Mucosa of rectum (tissue), 2 donors: ENCODE measurements around the gene PSMB10.

Experiments used
- H3K27ac ChIP-seq, 2 donors: one replicate each; pipeline ENCODE4 v1.7.0; 2013; ENCODE audit warnings: inconsistent platforms in 2 of 2, low read depth in 2 of 2, low read length in 2 of 2
- H3K27me3 ChIP-seq, 2 donors: one replicate each; pipeline ENCODE4 v1.7.0; 2013; ENCODE audit warnings: low read length in 2 of 2; ENCODE audit not compliant: control insufficient read depth in 2 of 2, insufficient read depth in 2 of 2
- H3K36me3 ChIP-seq, 2 donors: one replicate each; pipeline ENCODE4 v1.7.0; 2013; ENCODE audit warnings: low read length in 2 of 2; ENCODE audit not compliant: control insufficient read depth in 2 of 2, insufficient read depth in 2 of 2
- H3K4me1 ChIP-seq, 2 donors: one replicate each; pipeline ENCODE4 v1.7.0; 2013; ENCODE audit warnings: low read length in 2 of 2, mild to moderate bottlenecking in 1 of 2; ENCODE audit not compliant: control insufficient read depth in 2 of 2, insufficient read depth in 2 of 2
- H3K4me3 ChIP-seq, 2 donors: one replicate each; pipeline ENCODE4 v1.7.0; 2013; ENCODE audit warnings: low read length in 2 of 2
- H3K9ac ChIP-seq, 2 donors: one replicate each; pipeline ENCODE4 v1.7.0; 2013; ENCODE audit warnings: low read length in 2 of 2, low read depth in 1 of 2, mild to moderate bottlenecking in 1 of 2
- H3K9me3 ChIP-seq, 2 donors: one replicate each; pipeline ENCODE4 v1.7.0; 2013; ENCODE audit warnings: low read length in 2 of 2; ENCODE audit not compliant: control insufficient read depth in 2 of 2
- donor health status: healthy.
- donor health status: Normal muscosa, but diverticular disease.

Gene PSMB10

GRCh38 chr16:67963292-67963661 lies 26.6 kb upstream of the PSMB10 start:
- H3K9ac ChIP-seq, result no peak overlapping the region
- H3K4me1 ChIP-seq, result peaks cover 20 to 27% of the 10 kb centered on the region in 2 donors
- H3K36me3 ChIP-seq, result peaks cover 0 to 23% of the 10 kb centered on the region in 2 donors
- H3K27me3 ChIP-seq, result peaks cover 0 to 2% of the 10 kb centered on the region in 2 donors
- no peaks in the 10 kb centered on the region for H3K9me3 ChIP-seq
- no peak overlapping the region for H3K4me3 ChIP-seq
- H3K27ac ChIP-seq, result peak overlapping the region in 1 of 2 donors; percentile 4

- Histone ChIP-seq H3K36me3 (peaks cover 0 to 28% of the 10 kb centered on the region in 2 donors), H3K27ac (no peak overlapping the region), H3K9ac (peak overlapping the region in 1 of 2 donors; percentile 6), H3K4me3 (no peak overlapping the region), H3K27me3 (no peaks in the 10 kb centered on the region), H3K4me1 (peaks cover 20 to 27% of the 10 kb centered on the region in 2 donors), H3K9me3 (no peaks in the 10 kb centered on the region)
Measured at GRCh38 chr16:67962135-67962534, 25.5 kb upstream of the PSMB10 start.

- Histone ChIP-seq H3K27me3 (no peaks in the 10 kb centered on the region), H3K36me3 (peaks cover 0 to 28% of the 10 kb centered on the region in 2 donors), H3K9me3 (no peaks in the 10 kb centered on the region), H3K4me3 (no peak overlapping the region), H3K27ac (no peak overlapping the region), H3K4me1 (peaks cover 15 to 23% of the 10 kb centered on the region in 2 donors), H3K9ac (no peak overlapping the region)
Measured at GRCh38 chr16:67961551-67961957, 24.9 kb upstream of the PSMB10 start.

- Histone ChIP-seq H3K4me3 (no peak overlapping the region), H3K9ac (no peak overlapping the region), H3K4me1 (peaks cover 11 to 15% of the 10 kb centered on the region in 2 donors), H3K27me3 (no peaks in the 10 kb centered on the region), H3K9me3 (no peaks in the 10 kb centered on the region), H3K27ac (peak overlapping the region; percentile 44 to 47), H3K36me3 (peaks cover 0 to 28% of the 10 kb centered on the region in 2 donors)
Measured at GRCh38 chr16:67959536-67960329, 23.1 kb upstream of the PSMB10 start.

- peaks cover 0 to 30% of the 10 kb centered on the region in 2 donors for H3K36me3 ChIP-seq
- no peaks in the 10 kb centered on the region for H3K9me3 ChIP-seq
- no peaks in the 10 kb centered on the region for H3K27me3 ChIP-seq
- no peak overlapping the region for H3K4me3 ChIP-seq
- peaks cover 7 to 15% of the 10 kb centered on the region in 2 donors for H3K4me1 ChIP-seq
- no peak overlapping the region for H3K9ac ChIP-seq
- H3K27ac ChIP-seq, result no peak overlapping the region
Measured at GRCh38 chr16:67957622-67958021, 21.0 kb upstream of the PSMB10 start.

- no peak overlapping the region for H3K4me3 ChIP-seq
- peaks cover 0 to 12% of the 10 kb centered on the region in 2 donors for H3K4me1 ChIP-seq
- H3K9ac ChIP-seq, result no peak overlapping the region
- H3K36me3 ChIP-seq, result peaks cover 1 to 25% of the 10 kb centered on the region in 2 donors
- no peaks in the 10 kb centered on the region for H3K27me3 ChIP-seq
- no peak overlapping the region for H3K27ac ChIP-seq
- H3K9me3 ChIP-seq, result no peaks in the 10 kb centered on the region
Measured at GRCh38 chr16:67954421-67955196, 18.0 kb upstream of the PSMB10 start.

GRCh38 chr16:67953641-67954375 lies 17.2 kb upstream of the PSMB10 start:
- H3K36me3 ChIP-seq, result peaks cover 2 to 29% of the 10 kb centered on the region in 2 donors

GRCh38 chr16:67951485-67951884 lies 14.8 kb upstream of the PSMB10 start:
- Histone ChIP-seq H3K9ac (no peak overlapping the region), H3K9me3 (no peaks in the 10 kb centered on the region), H3K4me1 (peaks cover 0 to 6% of the 10 kb centered on the region in 2 donors), H3K4me3 (no peak overlapping the region), H3K27me3 (no peaks in the 10 kb centered on the region), H3K36me3 (peaks cover 2 to 37% of the 10 kb centered on the region in 2 donors), H3K27ac (no peak overlapping the region)

More at GRCh38 chr16:67953641-67954375, 17.2 kb upstream of the PSMB10 start:
- Histone ChIP-seq H3K27ac (no peak overlapping the region), H3K4me1 (peaks cover 0 to 6% of the 10 kb centered on the region in 2 donors), H3K4me3 (no peak overlapping the region), H3K9me3 (no peaks in the 10 kb centered on the region), H3K9ac (no peak overlapping the region), H3K27me3 (no peaks in the 10 kb centered on the region)

GRCh38 chr16:67950335-67950843 lies 13.7 kb upstream of the PSMB10 start:
- no peak overlapping the region for H3K27ac ChIP-seq
- no peak overlapping the region for H3K4me3 ChIP-seq
- H3K9ac ChIP-seq, result no peak overlapping the region
- peaks cover 6 to 48% of the 10 kb centered on the region in 2 donors for H3K36me3 ChIP-seq
- H3K27me3 ChIP-seq, result no peaks in the 10 kb centered on the region
- H3K4me1 ChIP-seq, result peaks cover 0 to 6% of the 10 kb centered on the region in 2 donors
- no peaks in the 10 kb centered on the region for H3K9me3 ChIP-seq
